A673 (cell line): Measurements from ENCODE around the gene SENP7.

Source experiments
- EZH2 ChIP-seq: fragments of 200-600 bp; sonication (generic); IDR thresholded peaks from 2 replicates; pipeline ENCODE4 v1.6.1; 2017; ENCODE audit warnings: borderline replicate concordance, low read depth, mild to moderate bottlenecking, mixed read lengths, antibody characterized with exemption, low read length; ENCODE audit not compliant: poor library complexity, severe bottlenecking
- TF ChIP-seq, protein P1 (sequence below): fragments of 300-800, 200-600 bp; sonication (generic); conservative IDR thresholded peaks from 2 replicates; pipeline ENCODE4 v1.5.1; 2017; ENCODE audit warnings: low read depth, mild to moderate bottlenecking, antibody characterized with exemption, low read length, moderate library complexity, mixed read lengths

DNA sequence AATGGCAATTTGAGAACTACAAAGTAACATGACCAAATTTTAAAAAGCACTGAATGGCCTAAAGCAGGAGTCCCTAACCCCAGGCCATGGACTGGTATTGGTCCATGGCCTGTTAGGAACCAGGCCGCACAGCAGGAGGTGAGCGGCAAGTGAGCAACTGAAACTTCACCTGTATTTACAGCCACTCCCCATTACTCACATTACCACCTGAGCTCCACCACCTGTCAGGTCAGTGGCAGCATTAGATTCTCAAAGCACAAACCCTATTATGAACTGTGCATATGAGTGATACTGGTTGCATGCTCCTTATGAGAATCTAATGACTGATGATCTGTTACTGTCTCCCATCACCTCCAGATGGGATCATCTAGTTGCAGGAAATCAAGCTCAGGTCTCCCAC lies 48.8 kb downstream of the SENP7 start:
- TF ChIP-seq, protein P1, sequence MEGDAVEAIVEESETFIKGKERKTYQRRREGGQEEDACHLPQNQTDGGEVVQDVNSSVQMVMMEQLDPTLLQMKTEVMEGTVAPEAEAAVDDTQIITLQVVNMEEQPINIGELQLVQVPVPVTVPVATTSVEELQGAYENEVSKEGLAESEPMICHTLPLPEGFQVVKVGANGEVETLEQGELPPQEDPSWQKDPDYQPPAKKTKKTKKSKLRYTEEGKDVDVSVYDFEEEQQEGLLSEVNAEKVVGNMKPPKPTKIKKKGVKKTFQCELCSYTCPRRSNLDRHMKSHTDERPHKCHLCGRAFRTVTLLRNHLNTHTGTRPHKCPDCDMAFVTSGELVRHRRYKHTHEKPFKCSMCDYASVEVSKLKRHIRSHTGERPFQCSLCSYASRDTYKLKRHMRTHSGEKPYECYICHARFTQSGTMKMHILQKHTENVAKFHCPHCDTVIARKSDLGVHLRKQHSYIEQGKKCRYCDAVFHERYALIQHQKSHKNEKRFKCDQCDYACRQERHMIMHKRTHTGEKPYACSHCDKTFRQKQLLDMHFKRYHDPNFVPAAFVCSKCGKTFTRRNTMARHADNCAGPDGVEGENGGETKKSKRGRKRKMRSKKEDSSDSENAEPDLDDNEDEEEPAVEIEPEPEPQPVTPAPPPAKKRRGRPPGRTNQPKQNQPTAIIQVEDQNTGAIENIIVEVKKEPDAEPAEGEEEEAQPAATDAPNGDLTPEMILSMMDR: no peak
- TF ChIP-seq EZH2: no peak
